GM12875 (cell line): ENCODE data around the gene LSS.

Source experiments
- H3K4me3 ChIP-seq: one replicate; pipeline ENCODE4 v1.5.1; 2011; ENCODE audit warnings: low read depth, low read length, control low read depth
- CTCF ChIP-seq: IDR thresholded peaks from 2 replicates; pipeline ENCODE4 v1.5.1; 2011; ENCODE audit warnings: low read depth, mild to moderate bottlenecking, control low read depth, inconsistent platforms, low read length, moderate library complexity, borderline replicate concordance; ENCODE audit not compliant: insufficient read depth

LSS gene

GRCh38 chr21:46228345-46229051, at the start of gene LSS:
Gene LSS, minus strand, starts transcription at chr21:46228774. Its CDS starts 29 bp downstream, at chr21:46228745.
- H3K4me3 ChIP-seq, result peak within 1 kb of the TSS; percentile 88
- TF ChIP-seq CTCF, result 0 out of 2 replicates have a peak, but pooled peaks have one; percentile 0

GRCh38 chr21:46274797-46275390, 46.3 kb upstream of the LSS start:
- H3K4me3 ChIP-seq, result no peak overlapping the region
- no peak for TF ChIP-seq CTCF

- no peak overlapping the region for H3K4me3 ChIP-seq
- no peak for TF ChIP-seq CTCF
These were observed 44.8 kb upstream of the LSS start for GRCh38 chr21:46273341-46273740.

- no peak for TF ChIP-seq CTCF
- no peak overlapping the region for H3K4me3 ChIP-seq
These were observed 40.9 kb upstream of the LSS start for GRCh38 chr21:46269466-46269865.

GRCh38 chr21:46268371-46268770, 39.8 kb upstream of the LSS start:
- H3K4me3 ChIP-seq, result no peak overlapping the region
- no peak for TF ChIP-seq CTCF

- no peak for TF ChIP-seq CTCF
- no peak overlapping the region for H3K4me3 ChIP-seq
These were observed 38.4 kb upstream of the LSS start for GRCh38 chr21:46266946-46267345.
